B cell (primary cell): Measurements from ENCODE around the gene LRRN3. TPM values are rescaled to one million over a fixed set of nuclear protein-coding genes. Genes with fewer than 3 reads are reported as not detected.

Experiments used
- ATAC-seq: fragments of 200-7000 bp; cut with Tn5 transposase; one replicate; pipeline ENCODE4 v1.10.0; 2021; ENCODE audit warnings: low read depth, mild to moderate bottlenecking, moderate number of reproducible peaks, moderate library complexity
- CTCF ChIA-PET: fragments of 350-600 bp; sonication (Branson Sonifier 250); formaldehyde crosslinking; loops from one replicate; lab custom pipeline; 2021; ENCODE audit warnings: antibody characterized with exemption, inconsistent platforms; lab: Charles Lee
- POLR2A ChIA-PET: fragments of 350-600 bp; sonication (Branson Sonifier 250); formaldehyde crosslinking; loops from one replicate; lab custom pipeline; 2021; ENCODE audit warnings: antibody characterized with exemption; lab: Charles Lee
- DNase-seq: peaks from one replicate; pipeline ENCODE4 v3.0.0; 2013
- H2AFZ ChIP-seq: 2 replicates; pipeline ENCODE4 v1.6.1; 2012; ENCODE audit warnings: mild to moderate bottlenecking, low read depth, low read length; ENCODE audit not compliant: insufficient read depth, poor library complexity, severe bottlenecking
- H3K27ac ChIP-seq, 2 donors: 1 replicate in 1 of 2; 2 replicates in 1 of 2; pipeline ENCODE4 v1.5.1; 2012 to 2013; ENCODE audit warnings: low read length in 2 of 2, mild to moderate bottlenecking in 2 of 2, moderate library complexity in 1 of 2
- H3K27me3 ChIP-seq, 4 experiments: fragments of 200-600 bp in 1 of 4; sonication (generic) in 1 of 4; replicated peaks in 1 of 4; 1 replicate in 2 of 4; 2 replicates in 2 of 4; pipeline versions ENCODE4 v1.6.1 to v1.7.0; 2013 to 2016; ENCODE audit warnings: low read length in 3 of 4, mild to moderate bottlenecking in 2 of 4, mixed read lengths in 1 of 4, moderate library complexity in 1 of 4; ENCODE audit not compliant: insufficient read depth in 4 of 4, control insufficient read depth in 3 of 4; ENCODE audit errors: control extremely low read depth in 1 of 4
- H3K36me3 ChIP-seq, 2 experiments: replicated peaks in 1 of 2; 1 replicate in 1 of 2; 2 replicates in 1 of 2; pipeline versions ENCODE4 v1.6.1 to v1.7.1; 2013; ENCODE audit warnings: low read length in 1 of 2; ENCODE audit not compliant: insufficient read depth in 2 of 2, control insufficient read depth in 1 of 2; ENCODE audit errors: control extremely low read depth in 1 of 2, extremely low read depth in 1 of 2
- H3K4me1 ChIP-seq, 2 donors: fragments of 200-600 bp in 1 of 2; sonication (generic) in 1 of 2; 1 replicate in 1 of 2; 2 replicates in 1 of 2; pipeline versions ENCODE4 v1.5.1 to v1.6.1; 2013 to 2017; ENCODE audit warnings: low read length in 2 of 2; ENCODE audit not compliant: control insufficient read depth in 2 of 2, insufficient read depth in 2 of 2
- H3K4me2 ChIP-seq: replicated peaks from 2 replicates; pipeline ENCODE3; 2012; ENCODE audit warnings: mild to moderate bottlenecking, low read depth, low read length; ENCODE audit not compliant: poor library complexity, severe bottlenecking
- H3K4me3 ChIP-seq, 5 experiments: fragments of 200-600 bp in 1 of 5; sonication (generic) in 1 of 5; 1 replicate in 3 of 5; 2 replicates in 2 of 5; pipeline versions ENCODE4 v1.5.1 to v1.7.0; 2011 to 2016; ENCODE audit warnings: low read length in 4 of 5, mild to moderate bottlenecking in 4 of 5, low read depth in 2 of 5, control low read depth in 1 of 5, moderate library complexity in 1 of 5; ENCODE audit not compliant: insufficient read depth in 1 of 5; ENCODE audit errors: control extremely low read depth in 1 of 5, extremely low read depth in 1 of 5
- H3K79me2 ChIP-seq: fragments of 200-600 bp; sonication (generic); one replicate; pipeline ENCODE4 v1.6.0; 2016; ENCODE audit warnings: low read length; ENCODE audit not compliant: control insufficient read depth, insufficient read depth
- H3K9ac ChIP-seq: fragments of 200-600 bp; sonication (generic); 2 replicates; pipeline ENCODE4 v1.6.1; 2017; ENCODE audit warnings: mild to moderate bottlenecking, low read length, moderate library complexity
- H3K9me3 ChIP-seq, 3 donors: one replicate each; pipeline versions ENCODE4 v1.6.1 to v1.7.1; 2013; ENCODE audit warnings: low read length in 2 of 3; ENCODE audit not compliant: control insufficient read depth in 2 of 3, insufficient read depth in 1 of 3; ENCODE audit errors: control extremely low read depth in 1 of 3
- H4K20me1 ChIP-seq: 2 replicates; pipeline ENCODE4 v1.6.0; 2012; ENCODE audit warnings: mild to moderate bottlenecking, low read length; ENCODE audit not compliant: insufficient read depth, control insufficient read depth, poor library complexity, severe bottlenecking
- H3K27ac Mint-ChIP-seq: one replicate; pipeline ENCODE4 v1.8.0; 2021; ENCODE audit warnings: mixed read lengths
- H3K27me3 Mint-ChIP-seq: one replicate; pipeline ENCODE4 v1.8.0; 2021; ENCODE audit warnings: mixed read lengths
- H3K4me1 Mint-ChIP-seq: one replicate; pipeline ENCODE4 v1.8.0; 2021; ENCODE audit warnings: mixed read lengths
- H3K4me3 Mint-ChIP-seq: one replicate; pipeline ENCODE4 v1.8.0; 2021; ENCODE audit warnings: mixed read lengths
- H3K9me3 Mint-ChIP-seq: one replicate; pipeline ENCODE4 v1.8.0; 2022; ENCODE audit warnings: mixed read lengths; ENCODE audit not compliant: insufficient read depth
- EZH2 ChIP-seq: IDR thresholded peaks from 2 replicates; pipeline ENCODE4 v1.6.1; 2012; ENCODE audit warnings: borderline replicate concordance, low read depth, mild to moderate bottlenecking, moderate library complexity, low read length; ENCODE audit not compliant: insufficient read depth, poor library complexity, severe bottlenecking
- WGBS: methylation state at CpG from one replicate; pipeline ENCODE4 v1.1.5; 2013; ENCODE audit warnings: missing lambda C conversion rate; ENCODE audit not compliant: insufficient coverage; 5-methylcytosine and 5-hydroxymethylcytosine counted together
- intact Hi-C: fragments of 100-400 bp; cut with micrococcal nuclease; formaldehyde crosslinking; loops from one replicate; pipeline ENCODE4 v1.10.0; 2022
- polyA plus RNA-seq: library from polyadenylated mRNA; depleted of rRNA; stranded (reverse); fragments of >200 nt; gene quantifications from 2 replicates; pipeline ENCODE4 v1.2.3, GENCODE V29; 2012
- total RNA-seq, 2 donors: library from RNA; stranded (reverse); fragments of 120-200 nt in 1 of 2; gene quantifications; 1 replicate in 1 of 2; 2 replicates in 1 of 2; pipeline versions ENCODE4 v1.2.3 to v1.2.4, GENCODE V29; 2013 to 2022
- TF ChIP-seq, protein P1 (sequence below): fragments of 200-600 bp; IDR thresholded peaks from one replicate; pipeline ENCODE4 v1.8.0; 2022; ENCODE audit warnings: antibody characterized with exemption, mild to moderate bottlenecking

LRRN3 gene
- total and polyA plus RNA-seq, 2 donors (not counting 1 experiment from before 2014, with no cell fraction given): 0.03 to 0.20 TPM

DNA sequence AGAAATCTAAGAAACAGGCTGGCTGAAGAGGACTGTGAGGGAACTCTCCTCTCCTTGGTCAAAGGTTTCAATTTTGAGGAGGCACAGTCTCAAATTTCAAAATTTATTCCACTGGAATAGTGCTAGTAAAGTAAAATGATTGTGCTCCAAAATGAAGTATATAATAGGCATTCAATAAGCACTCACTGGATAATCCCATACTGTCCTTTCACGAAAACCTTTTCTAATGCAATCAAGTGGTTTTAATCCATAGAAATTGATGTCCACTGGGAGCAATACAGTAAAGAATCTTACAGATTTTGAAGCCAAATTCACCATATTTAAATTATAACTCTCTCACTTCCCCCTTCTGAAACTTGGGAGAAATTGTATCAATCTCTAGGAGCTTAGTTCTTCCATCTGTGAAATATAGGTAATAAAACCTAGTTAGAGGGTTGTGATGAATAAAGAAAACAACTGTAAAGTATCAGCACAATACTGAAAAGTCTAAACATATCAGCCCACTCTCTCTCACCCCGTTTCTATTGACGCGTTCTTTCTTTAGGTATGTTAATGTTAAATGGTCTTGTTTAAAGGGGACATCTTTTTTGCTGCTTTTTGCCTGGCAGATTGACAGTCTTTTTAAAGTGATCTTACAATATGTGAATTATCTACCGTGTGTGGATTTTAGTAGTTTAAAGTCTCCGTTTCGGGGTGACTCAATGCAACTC, 40.8 kb upstream of the LRRN3 start:
- ChIA-PET POLR2A (interaction anchor here (0.6 kb wide), 1 partner anchor 29 kb away, joined by 3 read pairs; no protein-coding TSS in a partner anchor), CTCF (no interaction called here)
- no peaks in the 10 kb centered on the region for H3K36me3 ChIP-seq
- Mint-ChIP-seq H3K4me3 (no peak overlapping the region), H3K27me3 (no peaks in the 10 kb centered on the region), H3K27ac (no peak overlapping the region), H3K9me3 (peaks cover 3% of the 10 kb centered on the region), H3K4me1 (no peaks in the 10 kb centered on the region)
- H3K4me3 ChIP-seq: no peak overlapping the region
- TF ChIP-seq, protein P1, sequence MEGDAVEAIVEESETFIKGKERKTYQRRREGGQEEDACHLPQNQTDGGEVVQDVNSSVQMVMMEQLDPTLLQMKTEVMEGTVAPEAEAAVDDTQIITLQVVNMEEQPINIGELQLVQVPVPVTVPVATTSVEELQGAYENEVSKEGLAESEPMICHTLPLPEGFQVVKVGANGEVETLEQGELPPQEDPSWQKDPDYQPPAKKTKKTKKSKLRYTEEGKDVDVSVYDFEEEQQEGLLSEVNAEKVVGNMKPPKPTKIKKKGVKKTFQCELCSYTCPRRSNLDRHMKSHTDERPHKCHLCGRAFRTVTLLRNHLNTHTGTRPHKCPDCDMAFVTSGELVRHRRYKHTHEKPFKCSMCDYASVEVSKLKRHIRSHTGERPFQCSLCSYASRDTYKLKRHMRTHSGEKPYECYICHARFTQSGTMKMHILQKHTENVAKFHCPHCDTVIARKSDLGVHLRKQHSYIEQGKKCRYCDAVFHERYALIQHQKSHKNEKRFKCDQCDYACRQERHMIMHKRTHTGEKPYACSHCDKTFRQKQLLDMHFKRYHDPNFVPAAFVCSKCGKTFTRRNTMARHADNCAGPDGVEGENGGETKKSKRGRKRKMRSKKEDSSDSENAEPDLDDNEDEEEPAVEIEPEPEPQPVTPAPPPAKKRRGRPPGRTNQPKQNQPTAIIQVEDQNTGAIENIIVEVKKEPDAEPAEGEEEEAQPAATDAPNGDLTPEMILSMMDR: no peak
- no peak for TF ChIP-seq EZH2
- WGBS: 83% methylated on average over 1 of the region's 7 CpGs
- no peak for ATAC-seq
- H3K27me3 ChIP-seq: no peaks in the 10 kb centered on the region
- intact Hi-C loops: no loop called here
- no peak overlapping the region for H2AFZ ChIP-seq
- DNase-seq: no peak
- H3K9ac ChIP-seq: no peak overlapping the region
- no peak overlapping the region for H3K27ac ChIP-seq
- no peaks in the 10 kb centered on the region for H4K20me1 ChIP-seq
- no peaks in the 10 kb centered on the region for H3K9me3 ChIP-seq
- peaks cover 0 to under 1% of the 10 kb centered on the region in 2 donors for H3K4me1 ChIP-seq
- H3K4me2 ChIP-seq: no peak overlapping the region
- H3K79me2 ChIP-seq: no peaks in the 10 kb centered on the region

- Histone ChIP-seq H2AFZ (no peak overlapping the region), H3K4me1 (peaks cover 0 to 4% of the 10 kb centered on the region in 2 donors), H3K4me2 (no peak overlapping the region), H4K20me1 (no peaks in the 10 kb centered on the region), H3K9me3 (no peaks in the 10 kb centered on the region), H3K4me3 (no peak overlapping the region), H3K27me3 (no peaks in the 10 kb centered on the region), H3K36me3 (no peaks in the 10 kb centered on the region), H3K79me2 (no peaks in the 10 kb centered on the region), H3K27ac (no peak overlapping the region), H3K9ac (no peak overlapping the region)
- intact Hi-C loops: no loop called here
- no peaks in the 10 kb centered on the region for H3K4me1 Mint-ChIP-seq
- no CpG with 5 or more reads among the region's 2 CpGs for WGBS
- no peak overlapping the region for H3K4me3 Mint-ChIP-seq
- DNase-seq (no peak), ATAC-seq (no peak)
- TF ChIP-seq EZH2: no peak
- TF ChIP-seq, protein P1: no peak
- peaks cover 3% of the 10 kb centered on the region for H3K9me3 Mint-ChIP-seq
- POLR2A ChIA-PET: no interaction called here
- no peak overlapping the region for H3K27ac Mint-ChIP-seq
- CTCF ChIA-PET: no interaction called here
- no peaks in the 10 kb centered on the region for H3K27me3 Mint-ChIP-seq
These were observed 40.0 kb upstream of the LRRN3 start for GRCh38 chr7:111050875-111051416.
